Suprapubic skin (tissue), 4 donors: ENCODE results near the gene ZNF778. TPM values are rescaled to one million over a fixed set of nuclear protein-coding genes. Genes with fewer than 3 reads are reported as not detected.

Source experiments
- DNase-seq, 2 donors: peaks; one replicate each; pipeline ENCODE4 v3.0.0-alpha.2; 2019; ENCODE audit warnings: low spot score in 2 of 2
- H3K27ac ChIP-seq: fragments of 200-600 bp; sonication (generic); one replicate; pipeline ENCODE4 v1.5.1; 2019
- H3K27me3 ChIP-seq: fragments of 200-600 bp; sonication (generic); one replicate; pipeline ENCODE4 v1.5.1; 2019
- H3K36me3 ChIP-seq: fragments of 200-600 bp; sonication (generic); one replicate; pipeline ENCODE4 v1.5.1; 2019
- H3K4me1 ChIP-seq: fragments of 200-600 bp; sonication (generic); one replicate; pipeline ENCODE4 v1.5.1; 2019
- H3K4me3 ChIP-seq: fragments of 200-600 bp; sonication (generic); one replicate; pipeline ENCODE4 v1.5.1; 2019; ENCODE audit warnings: mild to moderate bottlenecking
- H3K9me3 ChIP-seq: fragments of 200-600 bp; sonication (generic); one replicate; pipeline ENCODE4 v1.5.1; 2019
- EP300 ChIP-seq: sonication (generic); formaldehyde crosslinking; IDR thresholded peaks from one replicate; pipeline ENCODE4 v1.6.1; 2017; ENCODE audit warnings: antibody characterized with exemption
- POLR2A ChIP-seq, 2 donors: fragments of 450-650 bp; IDR thresholded peaks; one replicate each; pipeline ENCODE4 v1.6.1; 2017; ENCODE audit warnings: antibody characterized with exemption in 2 of 2, mild to moderate bottlenecking in 2 of 2, moderate library complexity in 2 of 2
- POLR2AphosphoS5 ChIP-seq, 3 donors: sonication (generic); formaldehyde crosslinking; IDR thresholded peaks; one replicate each; pipeline ENCODE4 v1.6.1; 2017; ENCODE audit warnings: antibody characterized with exemption in 3 of 3
- WGBS: methylation state at CpG from one replicate; pipeline ENCODE4 v1.1.5; 2018; 5-methylcytosine and 5-hydroxymethylcytosine counted together
- total RNA-seq, 4 donors: library from RNA; depleted of rRNA; stranded (reverse); fragments of >200 nt; gene quantifications; one replicate each; pipeline ENCODE4 v1.1.0, GENCODE V29; 2016
- TF ChIP-seq, protein P1 (sequence below), 2 donors: fragments of 200-600 bp in 1 of 2; fragments of 450-650 bp in 1 of 2; sonication (generic) in 1 of 2; IDR thresholded peaks; one replicate each; pipeline ENCODE4 v1.5.1; 2016 to 2019; ENCODE audit warnings: antibody characterized with exemption in 2 of 2, mild to moderate bottlenecking in 1 of 2, moderate library complexity in 1 of 2

Gene ZNF778
- total RNA-seq, 4 donors from 2014 or later, result 22.0 to 69.6 (median 26.0) TPM

DNA sequence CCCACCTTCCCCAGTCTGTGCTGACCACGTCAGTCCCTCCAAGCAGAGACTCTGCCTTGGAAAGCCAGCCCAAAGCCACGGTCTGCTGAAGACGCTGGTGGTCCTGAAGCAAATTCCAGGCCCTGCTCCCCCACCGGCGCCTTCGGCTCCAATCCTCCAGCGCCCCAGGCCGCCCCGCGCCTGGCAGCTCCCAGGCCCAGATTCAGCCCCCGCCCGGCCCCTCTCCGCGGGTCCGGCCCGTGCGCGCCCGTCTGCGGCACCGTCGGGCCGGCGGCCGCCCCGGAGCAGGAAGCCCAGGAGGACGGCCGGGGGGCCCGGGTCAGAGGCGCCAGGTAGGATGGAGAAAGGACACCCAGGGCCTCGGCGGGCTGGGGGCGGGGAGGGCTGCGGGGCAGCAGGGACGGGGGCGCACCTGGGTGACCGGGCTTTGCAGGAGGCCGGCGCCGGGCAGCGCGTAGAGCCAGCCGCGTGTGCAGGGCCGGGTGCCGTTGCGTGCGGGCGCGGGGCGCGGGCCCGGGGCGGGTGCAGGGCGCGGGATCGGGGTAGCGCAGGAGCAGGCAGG lies 16.6 kb upstream of the ZNF778 start:
- peak overlapping the region; percentile 47 for H3K4me3 ChIP-seq
- peak in 1 of 2 donors; percentile 66 for DNase-seq
- H3K9me3 ChIP-seq, result no peaks in the 10 kb centered on the region
- peaks cover 67% of the 10 kb centered on the region for H3K27me3 ChIP-seq
- 0% methylated on average over 4 of the region's 58 CpGs for WGBS
- no peaks in the 10 kb centered on the region for H3K36me3 ChIP-seq
- TF ChIP-seq, protein P1, sequence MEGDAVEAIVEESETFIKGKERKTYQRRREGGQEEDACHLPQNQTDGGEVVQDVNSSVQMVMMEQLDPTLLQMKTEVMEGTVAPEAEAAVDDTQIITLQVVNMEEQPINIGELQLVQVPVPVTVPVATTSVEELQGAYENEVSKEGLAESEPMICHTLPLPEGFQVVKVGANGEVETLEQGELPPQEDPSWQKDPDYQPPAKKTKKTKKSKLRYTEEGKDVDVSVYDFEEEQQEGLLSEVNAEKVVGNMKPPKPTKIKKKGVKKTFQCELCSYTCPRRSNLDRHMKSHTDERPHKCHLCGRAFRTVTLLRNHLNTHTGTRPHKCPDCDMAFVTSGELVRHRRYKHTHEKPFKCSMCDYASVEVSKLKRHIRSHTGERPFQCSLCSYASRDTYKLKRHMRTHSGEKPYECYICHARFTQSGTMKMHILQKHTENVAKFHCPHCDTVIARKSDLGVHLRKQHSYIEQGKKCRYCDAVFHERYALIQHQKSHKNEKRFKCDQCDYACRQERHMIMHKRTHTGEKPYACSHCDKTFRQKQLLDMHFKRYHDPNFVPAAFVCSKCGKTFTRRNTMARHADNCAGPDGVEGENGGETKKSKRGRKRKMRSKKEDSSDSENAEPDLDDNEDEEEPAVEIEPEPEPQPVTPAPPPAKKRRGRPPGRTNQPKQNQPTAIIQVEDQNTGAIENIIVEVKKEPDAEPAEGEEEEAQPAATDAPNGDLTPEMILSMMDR (IDR thresholded peaks at IDR 0.05), result no peak
- TF ChIP-seq POLR2A (IDR thresholded peaks at IDR 0.05) (no peak), POLR2AphosphoS5 (IDR thresholded peaks at IDR 0.05) (no peak), EP300 (no peak)
- peaks cover 24% of the 10 kb centered on the region for H3K4me1 ChIP-seq
- H3K27ac ChIP-seq, result no peak overlapping the region

DNA sequence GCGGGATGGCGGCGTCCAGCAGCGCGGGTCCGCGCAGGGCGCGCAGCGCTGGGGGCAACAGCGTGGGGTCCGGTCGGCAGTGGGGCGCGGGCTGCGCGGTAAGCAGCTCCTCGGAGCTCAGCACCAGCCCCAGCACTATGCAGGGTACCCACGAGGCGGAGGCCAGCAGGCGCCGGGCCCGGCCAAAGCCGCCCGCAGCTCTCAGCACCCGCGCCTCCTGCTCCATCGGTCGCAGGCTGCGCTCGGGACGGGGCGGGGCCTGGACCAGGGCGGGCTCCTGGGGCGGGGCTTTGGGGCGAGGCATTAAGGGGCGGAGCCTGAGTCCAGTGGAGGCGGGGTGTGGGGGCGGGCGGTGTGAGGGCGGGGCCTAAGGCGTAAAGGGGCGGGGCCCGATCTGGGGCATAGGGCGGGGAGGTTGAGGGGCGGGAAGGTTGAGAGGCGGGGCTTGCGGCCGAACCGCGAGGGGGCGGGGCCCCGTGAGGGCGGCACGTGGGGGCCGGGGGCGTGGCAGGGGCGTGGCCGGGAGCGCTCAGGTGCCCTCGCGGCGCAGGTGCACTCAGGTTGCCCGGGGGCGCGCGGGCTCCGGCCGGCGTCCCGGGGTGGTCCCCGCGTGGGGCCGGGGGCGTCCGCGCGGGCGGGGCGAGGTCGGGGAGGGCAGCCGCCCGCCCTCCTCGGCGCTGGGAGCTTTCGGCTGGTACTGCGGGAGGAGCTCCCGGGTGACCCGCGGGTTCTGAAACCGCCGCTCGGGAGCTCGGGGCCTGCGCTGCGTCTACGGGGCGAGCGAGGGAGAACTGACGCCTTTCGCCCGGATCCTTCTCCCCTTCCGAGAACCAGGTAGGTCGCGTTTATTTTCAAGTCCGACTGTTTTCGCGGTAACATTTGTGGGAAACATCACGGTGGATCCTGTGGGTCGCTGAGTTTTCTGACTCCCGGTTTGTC lies 15.8 kb upstream of the ZNF778 start:
- Histone ChIP-seq H3K4me1 (peaks cover 24% of the 10 kb centered on the region), H3K27me3 (peaks cover 67% of the 10 kb centered on the region), H3K36me3 (no peaks in the 10 kb centered on the region), H3K9me3 (no peaks in the 10 kb centered on the region), H3K4me3 (peak overlapping the region; percentile 47), H3K27ac (no peak overlapping the region)
- 3% methylated on average over 7 of the region's 111 CpGs for WGBS
- TF ChIP-seq, protein P1 (IDR thresholded peaks at IDR 0.05), result no peak
- TF ChIP-seq EP300 (no peak), POLR2A (IDR thresholded peaks at IDR 0.05) (no peak), POLR2AphosphoS5 (IDR thresholded peaks at IDR 0.05) (no peak)
- peak; percentile 74 to 82 for DNase-seq

DNA sequence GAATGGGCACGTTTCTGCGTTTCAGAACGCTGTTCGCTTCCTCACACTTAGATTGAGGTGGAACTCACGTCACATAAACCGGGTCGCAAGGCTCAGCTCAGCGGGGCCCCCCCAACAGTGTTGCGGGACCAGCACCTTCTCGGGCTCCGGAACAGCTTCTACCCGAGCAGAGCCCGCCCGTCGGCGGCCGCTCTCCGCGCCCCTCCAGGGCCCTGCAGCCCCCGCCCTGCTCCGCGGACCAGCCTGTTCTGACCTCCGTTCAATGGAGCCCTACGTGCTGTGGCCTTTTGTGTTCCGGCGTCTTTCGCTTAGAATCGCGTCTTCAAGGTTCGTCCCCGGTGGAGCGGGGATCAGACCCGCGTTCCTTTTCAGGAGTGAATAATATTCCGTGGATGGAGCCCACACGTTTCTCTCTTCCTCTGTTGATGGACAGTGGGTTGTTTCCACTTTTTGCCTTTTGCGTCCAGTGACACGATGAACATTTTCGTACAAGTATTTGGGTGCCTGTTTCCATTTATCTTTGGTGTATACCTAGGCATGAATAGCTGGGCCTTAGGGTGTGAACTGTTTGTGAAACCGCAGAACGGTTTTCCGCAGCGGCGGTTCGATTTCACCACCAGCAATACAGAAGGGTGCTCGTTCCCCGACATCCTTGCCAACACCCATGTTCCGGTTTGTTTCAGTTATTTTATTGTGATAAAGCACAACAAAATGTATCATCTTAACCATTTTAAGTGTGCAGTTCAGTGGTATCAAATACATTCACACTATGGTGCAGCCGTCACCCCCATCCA lies 14.9 kb upstream of the ZNF778 start:
- WGBS, result 51% methylated on average over 43 of the region's 49 CpGs
- no peaks in the 10 kb centered on the region for H3K36me3 ChIP-seq
- TF ChIP-seq POLR2A (IDR thresholded peaks at IDR 0.05), result no peak
- TF ChIP-seq, protein P1 (IDR thresholded peaks at IDR 0.05), result no peak
- TF ChIP-seq EP300, result no peak
- TF ChIP-seq POLR2AphosphoS5 (IDR thresholded peaks at IDR 0.05), result no peak
- peaks cover 67% of the 10 kb centered on the region for H3K27me3 ChIP-seq
- no peaks in the 10 kb centered on the region for H3K9me3 ChIP-seq
- H3K4me3 ChIP-seq, result peak overlapping the region; percentile 47
- DNase-seq, result no peak
- H3K27ac ChIP-seq, result no peak overlapping the region
- H3K4me1 ChIP-seq, result peaks cover 24% of the 10 kb centered on the region

DNA sequence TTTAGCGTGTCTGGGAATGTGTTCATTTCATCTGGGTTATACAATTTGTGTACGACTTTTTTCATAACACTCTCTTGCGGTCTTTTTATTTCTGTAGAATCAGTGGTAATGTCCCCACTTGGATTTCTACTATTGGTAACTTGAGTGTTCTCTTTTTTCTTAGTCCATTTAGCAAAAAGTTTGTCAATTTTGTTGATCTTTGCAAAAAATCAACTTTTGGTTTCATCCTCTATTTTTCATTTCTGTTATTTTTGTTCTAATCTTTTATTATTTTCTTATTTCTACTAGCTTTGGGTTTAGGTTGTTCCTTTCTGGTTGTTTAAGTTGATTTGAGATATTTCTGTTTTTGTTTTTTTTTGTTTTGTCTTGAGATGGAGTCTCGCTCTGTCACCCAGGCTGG lies 9.5 kb upstream of the ZNF778 start:
- DNase-seq, result no peak
- H3K27ac ChIP-seq, result no peak overlapping the region
- TF ChIP-seq, protein P1 (IDR thresholded peaks at IDR 0.05), result no peak
- TF ChIP-seq EP300, result no peak
- no peaks in the 10 kb centered on the region for H3K36me3 ChIP-seq
- H3K4me1 ChIP-seq, result no peaks in the 10 kb centered on the region
- H3K9me3 ChIP-seq, result no peaks in the 10 kb centered on the region
- H3K27me3 ChIP-seq, result peaks cover 27% of the 10 kb centered on the region
- no peak overlapping the region for H3K4me3 ChIP-seq
- 93% methylated on average over 4 of the region's 4 CpGs for WGBS
